ENCODE measurements around the gene GALNT9.
A peak's percentile ranks its signal among the peaks of the same experiment; 100 is the strongest.
"Not testable (repeated sequence)": the region's sequence is repeated elsewhere in the genome, so short reads cannot be mapped to it uniquely, and the experiment has no call there.

Gene GALNT9

GRCh38 chr12:132263451-132264049 lies 65.8 kb downstream of the GALNT9 start:
- DNase-seq: no peak

GRCh38 chr12:132263061-132263360 lies 66.4 kb downstream of the GALNT9 start:
- DNase-seq: no peak

DNA sequence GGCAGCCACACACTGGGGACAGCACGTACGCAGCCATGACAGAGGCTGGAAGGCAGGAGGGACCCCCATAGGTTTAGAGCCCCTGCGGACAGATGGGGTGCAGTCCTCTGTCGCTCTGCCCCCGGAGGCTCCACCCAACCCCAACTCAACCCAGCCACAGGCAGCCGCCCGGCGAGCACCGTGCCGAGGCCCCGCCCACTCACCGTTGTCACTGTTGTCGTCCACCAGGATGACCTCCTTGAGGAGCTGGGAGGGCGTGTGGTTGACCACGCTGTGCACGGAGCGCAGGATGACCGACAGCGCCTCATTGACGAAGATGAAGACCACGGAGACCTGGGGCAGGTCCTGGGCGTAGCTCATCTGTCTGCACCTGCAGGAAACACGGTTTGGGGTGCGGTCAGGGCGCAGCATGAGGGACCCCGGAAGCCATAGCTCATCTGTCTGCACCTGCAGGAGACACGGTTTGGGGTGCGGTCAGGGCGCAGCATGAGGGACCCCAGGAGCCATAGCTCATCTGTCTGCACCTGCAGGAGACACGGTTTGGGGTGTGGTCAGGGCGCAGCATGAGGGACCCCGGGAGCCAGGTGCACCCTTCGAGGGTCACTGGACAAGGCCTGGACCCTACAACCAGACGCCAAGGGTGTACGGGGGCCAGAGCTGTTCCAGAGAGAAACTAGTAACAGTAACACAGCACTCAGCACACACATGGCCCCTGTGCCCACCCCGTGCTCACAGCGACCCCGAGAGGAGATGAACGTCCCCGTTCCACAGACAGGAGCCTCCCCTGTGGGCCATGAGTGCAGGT lies 66.9 kb downstream of the GALNT9 start:
- no peak for DNase-seq

GRCh38 chr12:132261328-132262138 lies 67.9 kb downstream of the GALNT9 start:
- no peak for DNase-seq

- no peak for DNase-seq
Measured at GRCh38 chr12:132260721-132261120, 68.7 kb downstream of the GALNT9 start.

DNA sequence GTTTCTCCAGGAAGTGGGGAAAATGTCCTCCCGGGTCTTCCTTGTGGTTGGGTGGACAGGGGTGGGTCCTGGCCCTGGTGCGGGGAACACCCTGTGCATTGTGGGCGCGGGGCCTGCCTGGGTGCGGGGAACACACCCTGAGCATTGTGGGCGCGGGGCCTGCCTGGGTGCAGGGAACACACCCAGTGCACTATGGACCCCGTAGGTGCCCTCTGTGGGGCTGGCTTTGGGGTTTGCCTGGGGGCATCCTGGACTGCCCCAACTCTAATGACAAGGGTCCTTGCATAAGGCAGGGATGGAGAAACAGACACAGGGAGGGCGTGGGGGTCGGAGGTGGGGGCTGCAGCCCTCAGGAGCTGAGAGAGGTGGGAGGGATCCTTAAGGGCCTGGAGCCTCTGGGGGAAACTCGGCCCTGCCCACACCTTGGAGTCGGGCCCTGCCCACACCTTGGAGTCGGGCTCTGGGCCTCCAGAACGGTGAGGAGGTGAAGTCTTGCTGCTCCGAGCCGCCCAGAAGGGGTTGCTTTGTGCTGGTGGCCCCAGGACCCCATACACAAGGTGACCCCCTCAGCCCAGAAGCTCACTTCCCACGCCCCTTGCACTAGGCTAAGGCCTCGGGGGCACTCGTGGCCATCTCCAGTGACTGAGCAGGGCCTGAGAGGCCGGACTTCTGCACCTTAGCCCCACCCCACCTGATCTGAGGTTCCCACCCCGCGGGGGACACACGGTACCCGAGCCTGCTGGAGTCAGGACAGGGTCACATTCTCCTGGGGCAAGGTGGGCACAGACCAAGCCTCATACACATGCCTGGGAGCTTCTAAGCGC lies 69.3 kb downstream of the GALNT9 start:
- no peak for DNase-seq

DNA sequence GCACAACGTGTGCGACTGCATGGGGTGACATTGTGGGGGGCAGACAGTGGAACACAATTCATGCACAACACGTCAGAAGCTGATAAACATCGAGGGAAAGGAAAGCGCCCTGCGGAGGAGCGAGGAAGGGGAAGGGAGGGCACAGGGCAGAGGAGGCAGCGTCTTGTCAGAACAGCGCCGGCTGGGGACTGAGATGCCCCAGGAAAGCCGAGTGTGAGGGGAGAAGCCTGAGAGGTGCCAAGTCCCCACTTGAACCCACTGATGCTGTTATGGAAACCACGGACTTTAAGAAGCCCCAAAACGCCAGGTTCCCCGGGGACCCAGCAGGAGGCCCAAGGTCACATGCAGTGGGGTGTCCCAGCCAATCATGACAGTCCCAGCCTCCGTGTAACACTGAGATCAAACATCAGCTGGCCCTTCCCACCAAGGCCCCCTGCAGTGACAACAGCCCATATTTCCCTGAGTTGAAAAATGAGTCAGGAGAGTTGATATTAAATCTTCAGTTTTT lies 70.0 kb downstream of the GALNT9 start:
- no peak for DNase-seq

DNA sequence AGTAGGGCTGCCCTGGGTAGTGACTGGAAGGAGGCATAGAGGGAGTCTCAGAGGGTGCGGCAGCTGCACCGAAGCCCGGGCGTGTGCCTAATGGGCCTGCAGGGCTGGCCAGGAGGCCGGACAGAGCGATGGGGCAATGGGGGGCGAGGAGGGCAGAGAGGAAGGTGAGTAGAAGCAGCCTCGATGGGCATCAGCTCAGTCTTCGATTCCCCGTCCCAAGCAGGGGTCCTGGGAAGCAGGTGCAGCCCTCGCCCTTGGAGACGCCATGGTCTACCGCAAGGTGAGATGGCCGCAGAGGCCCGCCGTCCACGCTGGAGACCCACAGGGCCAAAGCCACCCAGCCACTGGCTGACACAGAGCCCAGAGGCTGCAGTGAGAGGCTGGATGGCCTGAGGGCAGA lies 70.8 kb downstream of the GALNT9 start:
- DNase-seq: no peak

- DNase-seq: no peak
Measured at GRCh38 chr12:132257955-132258490, 71.4 kb downstream of the GALNT9 start.

GRCh38 chr12:132257206-132257954 lies 72.0 kb downstream of the GALNT9 start:
- DNase-seq: no peak

GRCh38 chr12:132256646-132257045 lies 72.7 kb downstream of the GALNT9 start:
- DNase-seq: no peak

GRCh38 chr12:132255642-132256041 lies 73.7 kb downstream of the GALNT9 start:
- no peak for DNase-seq

GRCh38 chr12:132253698-132254480 lies 75.5 kb downstream of the GALNT9 start:
- peak in 1 of 2 experiments; percentile 12 for DNase-seq

- DNase-seq: not testable (repeated sequence)
Measured at GRCh38 chr12:132252981-132253380, 76.4 kb downstream of the GALNT9 start.

GRCh38 chr12:132251741-132252490 lies 77.5 kb downstream of the GALNT9 start:
- no peak for DNase-seq

- DNase-seq: no peak
Measured at GRCh38 chr12:132251310-132251709, 78.1 kb downstream of the GALNT9 start.

DNA sequence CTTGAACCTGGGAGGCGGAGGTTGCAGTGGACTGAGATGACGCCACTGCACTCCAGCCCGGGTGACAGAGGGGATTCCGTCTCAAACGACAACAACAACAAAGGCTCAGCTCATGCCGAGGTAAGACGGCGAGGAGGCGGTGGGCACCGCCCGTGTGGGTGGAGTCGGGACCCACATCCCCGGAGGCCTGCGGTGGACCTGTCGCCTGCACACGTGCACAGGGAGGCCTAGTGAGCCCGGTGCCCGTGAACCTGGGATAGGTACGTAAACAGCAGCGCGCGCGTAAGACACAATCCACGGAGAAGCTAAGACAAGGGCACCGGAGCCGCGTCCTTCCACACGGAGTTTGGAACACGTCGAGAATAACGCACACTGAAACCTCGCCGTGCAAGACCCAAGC lies 78.7 kb downstream of the GALNT9 start:
- DNase-seq: no peak

- DNase-seq: no peak
Measured at GRCh38 chr12:132249689-132250478, 79.5 kb downstream of the GALNT9 start.

DNA sequence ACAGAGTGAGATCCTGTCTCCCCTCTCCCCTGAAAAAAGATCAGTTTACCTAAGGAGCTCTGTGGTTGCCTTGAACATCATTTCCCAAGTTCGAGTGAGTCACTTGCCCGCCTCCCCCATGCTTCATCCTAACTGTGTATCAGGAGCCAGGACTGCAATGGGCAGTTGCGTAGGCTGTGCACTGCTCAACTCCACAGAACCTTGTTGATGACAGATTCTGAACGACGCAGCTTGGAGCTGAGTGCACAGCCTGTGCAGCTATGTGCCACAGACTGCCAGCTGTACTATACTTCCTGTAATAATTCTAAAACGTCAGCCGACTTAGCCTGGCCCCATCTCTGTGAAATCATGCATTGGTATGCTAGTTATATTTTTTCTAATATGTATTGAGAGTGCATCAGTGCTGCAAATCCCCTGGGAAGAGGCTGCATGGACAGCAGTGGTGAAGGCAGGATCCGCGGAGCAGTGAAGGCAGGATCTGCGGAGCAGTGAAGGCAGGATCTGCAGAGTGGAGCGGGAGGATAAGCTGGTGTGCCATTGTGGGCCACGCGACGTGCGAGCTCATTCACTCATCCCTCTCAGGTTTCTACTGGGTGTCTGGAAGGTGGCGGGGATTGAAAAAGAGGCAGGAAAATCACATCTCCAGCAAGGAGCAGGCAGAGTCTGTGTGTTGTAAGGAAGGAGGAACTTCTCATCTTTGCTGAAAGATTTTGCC lies 80.8 kb downstream of the GALNT9 start:
- no peak for DNase-seq
